Lower lobe of right lung (tissue), 2 donors: Measurements from ENCODE around the gene OR1F1. TPM values are rescaled to one million over a fixed set of nuclear protein-coding genes. Genes with fewer than 3 reads are reported as not detected.
"Not testable (repeated sequence)": the region's sequence is repeated elsewhere in the genome, so short reads cannot be mapped to it uniquely, and the experiment has no call there.

ENCODE experiments used
- ATAC-seq, 2 donors: fragments of 200-7000 bp; cut with Tn5 transposase; one replicate each; pipeline ENCODE4 v1.9.1; 2020 to 2022; ENCODE audit warnings: mild to moderate bottlenecking in 2 of 2, moderate library complexity in 2 of 2
- DNase-seq: peaks from one replicate; pipeline ENCODE4 v3.0.0-alpha.2; 2020
- H3K27ac ChIP-seq: fragments of 200-600 bp; one replicate; pipeline ENCODE4 v1.8.0; 2022
- H3K27me3 ChIP-seq: fragments of 200-600 bp; one replicate; pipeline ENCODE4 v1.8.0; 2022; ENCODE audit warnings: low read depth
- H3K36me3 ChIP-seq: fragments of 200-600 bp; one replicate; pipeline ENCODE4 v1.8.0; 2022; ENCODE audit warnings: mild to moderate bottlenecking
- H3K4me1 ChIP-seq: fragments of 200-600 bp; one replicate; pipeline ENCODE4 v1.8.0; 2022
- H3K4me3 ChIP-seq: fragments of 200-600 bp; one replicate; pipeline ENCODE4 v1.8.0; 2022; ENCODE audit warnings: mild to moderate bottlenecking
- H3K9me3 ChIP-seq: fragments of 200-600 bp; one replicate; pipeline ENCODE4 v1.8.0; 2022
- intact Hi-C: fragments of 100-400 bp; cut with DNase I; formaldehyde crosslinking; loops from one replicate; pipeline ENCODE4 v1.11.0; 2022
- total RNA-seq: library from RNA; stranded (reverse); fragmentation: NEBNext Ultra II Directional; extraction: Animal tissue kit (Norgen Biotek cat#: 25700); gene quantifications from one replicate; pipeline ENCODE4 v1.2.1, GENCODE V29; 2021
- TF ChIP-seq, protein P1 (sequence below): fragments of 200-600 bp; IDR thresholded peaks from one replicate; pipeline ENCODE4 v1.8.0; 2022; ENCODE audit warnings: antibody characterized with exemption, mild to moderate bottlenecking
- donor health status: DM: no; HTN: yes; CAD: no; lungs with severe emphysema.

The OR1F1 gene
- total RNA-seq, 1 donor from 2014 or later = not detected

- DNase-seq = no peak
- TF ChIP-seq, protein P1, sequence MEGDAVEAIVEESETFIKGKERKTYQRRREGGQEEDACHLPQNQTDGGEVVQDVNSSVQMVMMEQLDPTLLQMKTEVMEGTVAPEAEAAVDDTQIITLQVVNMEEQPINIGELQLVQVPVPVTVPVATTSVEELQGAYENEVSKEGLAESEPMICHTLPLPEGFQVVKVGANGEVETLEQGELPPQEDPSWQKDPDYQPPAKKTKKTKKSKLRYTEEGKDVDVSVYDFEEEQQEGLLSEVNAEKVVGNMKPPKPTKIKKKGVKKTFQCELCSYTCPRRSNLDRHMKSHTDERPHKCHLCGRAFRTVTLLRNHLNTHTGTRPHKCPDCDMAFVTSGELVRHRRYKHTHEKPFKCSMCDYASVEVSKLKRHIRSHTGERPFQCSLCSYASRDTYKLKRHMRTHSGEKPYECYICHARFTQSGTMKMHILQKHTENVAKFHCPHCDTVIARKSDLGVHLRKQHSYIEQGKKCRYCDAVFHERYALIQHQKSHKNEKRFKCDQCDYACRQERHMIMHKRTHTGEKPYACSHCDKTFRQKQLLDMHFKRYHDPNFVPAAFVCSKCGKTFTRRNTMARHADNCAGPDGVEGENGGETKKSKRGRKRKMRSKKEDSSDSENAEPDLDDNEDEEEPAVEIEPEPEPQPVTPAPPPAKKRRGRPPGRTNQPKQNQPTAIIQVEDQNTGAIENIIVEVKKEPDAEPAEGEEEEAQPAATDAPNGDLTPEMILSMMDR = no peak
- Histone ChIP-seq H3K4me3 (no peak overlapping the region), H3K27me3 (no peaks in the 10 kb centered on the region), H3K9me3 (peaks cover 13% of the 10 kb centered on the region), H3K36me3 (no peaks in the 10 kb centered on the region), H3K27ac (no peak overlapping the region), H3K4me1 (no peaks in the 10 kb centered on the region)
- ATAC-seq = no peak
- intact Hi-C loops = no loop called here
These were observed 15.0 kb downstream of the OR1F1 start for GRCh38 chr16:3202903-3203539.

DNA sequence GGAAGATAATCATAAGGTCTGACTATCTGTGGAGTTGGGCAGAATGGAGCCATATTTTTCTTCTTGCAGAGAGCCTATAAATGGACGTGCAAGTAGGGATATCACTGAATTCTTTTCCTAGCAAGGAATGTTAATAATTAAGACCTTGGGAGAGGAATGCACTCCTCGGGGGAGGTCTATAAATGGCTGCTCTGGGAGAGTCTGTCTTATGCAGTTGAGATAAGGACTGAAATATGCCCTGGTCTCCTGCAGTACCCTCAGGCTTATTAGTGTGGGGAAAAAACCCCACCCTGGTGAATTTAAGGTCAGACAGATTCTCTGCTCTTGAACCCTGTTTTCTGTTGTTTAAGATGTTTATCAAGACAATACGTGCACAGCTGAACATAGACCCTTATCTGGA is 17.9 kb downstream of the OR1F1 start:
- H3K36me3 ChIP-seq, H3K4me3 ChIP-seq, H3K27me3 ChIP-seq, intact Hi-C loops, H3K27ac ChIP-seq, ATAC-seq, H3K4me1 ChIP-seq, DNase-seq: not testable (repeated sequence)
- H3K9me3 ChIP-seq = peaks cover 13% of the 10 kb centered on the region

- Histone ChIP-seq H3K27ac (no peak overlapping the region), H3K9me3 (peaks cover 13% of the 10 kb centered on the region), H3K36me3 (no peaks in the 10 kb centered on the region), H3K4me3 (no peak overlapping the region), H3K4me1 (no peaks in the 10 kb centered on the region), H3K27me3 (no peaks in the 10 kb centered on the region)
- TF ChIP-seq, protein P1 = no peak
- intact Hi-C loops = no loop called here
- no peak for DNase-seq
- ATAC-seq = no peak
These were observed 19.3 kb downstream of the OR1F1 start for GRCh38 chr16:3207086-3207953.

DNA sequence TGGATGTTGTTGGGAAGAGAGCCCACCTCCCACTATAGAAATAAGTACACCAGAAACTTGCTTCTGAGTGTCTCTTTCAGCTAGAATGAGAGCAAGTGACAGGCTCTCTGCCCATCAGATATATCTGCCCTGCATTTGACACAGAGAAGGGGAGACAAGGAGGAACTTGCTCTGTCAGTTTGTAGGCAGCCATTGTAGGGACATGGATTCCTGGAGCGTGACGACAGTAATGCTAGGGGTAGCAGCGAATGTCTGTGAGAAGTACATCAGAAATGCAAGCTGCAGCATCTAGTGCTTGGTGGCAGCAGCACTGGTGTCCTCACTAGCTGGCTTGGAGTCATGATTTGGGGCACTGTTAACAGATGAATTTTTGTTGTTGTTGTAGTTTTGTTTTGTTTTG is 24.0 kb downstream of the OR1F1 start:
- ATAC-seq = no peak

GRCh38 chr16:3212567-3212966 is 24.6 kb downstream of the OR1F1 start:
- H3K4me3 ChIP-seq = no peak overlapping the region
- intact Hi-C loops = no loop called here
- no peaks in the 10 kb centered on the region for H3K4me1 ChIP-seq
- TF ChIP-seq, protein P1 = no peak
- DNase-seq (no peak), ATAC-seq (no peak)
- H3K36me3 ChIP-seq = no peaks in the 10 kb centered on the region
- H3K9me3 ChIP-seq = no peaks in the 10 kb centered on the region
- H3K27me3 ChIP-seq = no peaks in the 10 kb centered on the region
- no peak overlapping the region for H3K27ac ChIP-seq

More for the DNA sequence above, 24.0 kb downstream of the OR1F1 start:
- H3K36me3 ChIP-seq = no peaks in the 10 kb centered on the region
- no peak overlapping the region for H3K27ac ChIP-seq
- no peaks in the 10 kb centered on the region for H3K9me3 ChIP-seq
- H3K4me1 ChIP-seq = no peaks in the 10 kb centered on the region
- DNase-seq = no peak
- no peaks in the 10 kb centered on the region for H3K27me3 ChIP-seq
- TF ChIP-seq, protein P1 = no peak
- no peak overlapping the region for H3K4me3 ChIP-seq
- intact Hi-C loops = no loop called here
